ENCODE measurements around the gene DOCK8. TPM values are rescaled to one million over a fixed set of nuclear protein-coding genes. Genes with fewer than 3 reads are reported as not detected.

Gene DOCK8
- total and polyA plus RNA-seq, 2 experiments from 2014 or later: 0.94 to 1.2 TPM

DNA sequence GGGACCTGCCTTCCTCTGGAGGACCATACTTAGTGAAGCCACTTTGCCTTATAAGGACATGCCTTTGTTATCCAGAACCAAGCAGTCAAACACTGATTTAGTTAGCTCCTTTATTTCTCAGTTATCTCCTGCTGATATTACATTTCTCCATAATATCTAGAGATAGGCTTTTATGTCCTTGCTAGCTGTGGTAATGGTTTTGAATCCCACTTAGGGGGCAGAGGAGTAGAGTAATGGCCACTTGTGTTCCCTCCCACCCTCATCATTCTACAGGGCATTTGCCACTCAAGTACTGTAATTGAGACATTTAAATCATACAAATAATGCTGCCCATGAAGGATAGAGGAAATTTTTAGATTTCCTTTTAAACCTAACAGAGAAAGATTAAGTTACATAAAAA is 80.9 kb downstream of the DOCK8 start:
- H3K36me3 Mint-ChIP-seq (ENCODE audit: low read depth): no peaks in the 10 kb centered on the region
- no peaks in the 10 kb centered on the region for H3K79me2 ChIP-seq (replicated peaks; ENCODE audit: insufficient read depth)
- H3K4me3 ChIP-seq: no peak overlapping the region
- no peak overlapping the region for H3K27ac ChIP-seq (ENCODE audit: low read depth)
- H3K4me2 ChIP-seq: no peak overlapping the region
- no peaks in the 10 kb centered on the region for H3F3A ChIP-seq (replicated peaks; ENCODE audit: low read depth)
- H3K36me3 ChIP-seq (ENCODE audit: insufficient read depth): no peaks in the 10 kb centered on the region
- H3K9me3 Mint-ChIP-seq: no peaks in the 10 kb centered on the region; the same call in 2 of the 3 replicates
- H3K27me3 ChIP-seq (ENCODE audit: insufficient read depth): no peaks in the 10 kb centered on the region
- TF ChIP-seq NANOG (IDR thresholded peaks at IDR 0.05; ENCODE audit: borderline replicate concordance) (no peak), JUNB (IDR thresholded peaks at IDR 0.05; ENCODE audit: unreplicated experiment) (no peak), EZH2phosphoT487 (IDR thresholded peaks at IDR 0.05; ENCODE audit: unreplicated experiment) (no peak), CREB1 (CRISPR knock-in tag; IDR thresholded peaks at IDR 0.05; ENCODE audit: low read depth) (no peak), POLR2AphosphoS5 (IDR thresholded peaks at IDR 0.05; ENCODE audit: low read depth) (no peak)
- TF ChIP-seq, protein P1, sequence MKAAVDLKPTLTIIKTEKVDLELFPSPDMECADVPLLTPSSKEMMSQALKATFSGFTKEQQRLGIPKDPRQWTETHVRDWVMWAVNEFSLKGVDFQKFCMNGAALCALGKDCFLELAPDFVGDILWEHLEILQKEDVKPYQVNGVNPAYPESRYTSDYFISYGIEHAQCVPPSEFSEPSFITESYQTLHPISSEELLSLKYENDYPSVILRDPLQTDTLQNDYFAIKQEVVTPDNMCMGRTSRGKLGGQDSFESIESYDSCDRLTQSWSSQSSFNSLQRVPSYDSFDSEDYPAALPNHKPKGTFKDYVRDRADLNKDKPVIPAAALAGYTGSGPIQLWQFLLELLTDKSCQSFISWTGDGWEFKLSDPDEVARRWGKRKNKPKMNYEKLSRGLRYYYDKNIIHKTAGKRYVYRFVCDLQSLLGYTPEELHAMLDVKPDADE (IDR thresholded peaks at IDR 0.05): no peak
- ATAC-seq: no peak
- H2AFZ ChIP-seq: no peak overlapping the region
- no peak for DNase-seq (ENCODE audit: low spot score)
- H3K27me3 Mint-ChIP-seq (ENCODE audit: insufficient read depth, low read depth, poor library complexity): peaks cover 3% of the 10 kb centered on the region
- H3K4me1 ChIP-seq (ENCODE audit: insufficient read depth): no peaks in the 10 kb centered on the region
- no peaks in the 10 kb centered on the region for H3K4me1 Mint-ChIP-seq
- no peaks in the 10 kb centered on the region for H3K9me2 ChIP-seq (ENCODE audit: insufficient read depth)
- no peaks in the 10 kb centered on the region for H4K20me1 ChIP-seq (replicated peaks; ENCODE audit: insufficient read depth)
- no peak overlapping the region for H3K4me3 Mint-ChIP-seq
- H3K27ac Mint-ChIP-seq: no peak overlapping the region

DNA sequence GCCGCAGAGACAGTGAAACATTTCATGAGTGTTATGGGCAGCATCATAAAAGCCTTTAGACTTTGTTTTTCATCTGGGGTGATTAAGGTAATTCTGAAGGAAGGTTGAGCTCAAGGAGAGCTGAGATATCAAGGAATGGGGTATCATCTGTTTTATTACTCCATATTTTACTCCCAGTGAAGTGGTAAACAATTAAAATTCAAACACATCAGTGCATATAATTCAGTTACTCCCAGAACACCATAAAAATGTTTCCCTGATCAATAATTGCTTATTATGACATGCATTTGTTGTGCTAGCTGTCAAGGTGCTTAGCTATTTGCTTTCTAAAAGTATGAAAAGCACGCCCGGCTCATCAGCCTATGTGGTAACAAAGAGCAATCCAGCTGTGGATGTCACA is 81.7 kb downstream of the DOCK8 start:
- no peaks in the 10 kb centered on the region for H3K79me2 ChIP-seq (replicated peaks; ENCODE audit: insufficient read depth)
- H3K27me3 ChIP-seq (ENCODE audit: insufficient read depth): no peaks in the 10 kb centered on the region
- no peak overlapping the region for H3K4me3 ChIP-seq
- no peaks in the 10 kb centered on the region for H3K36me3 ChIP-seq (ENCODE audit: insufficient read depth)
- H3K4me1 ChIP-seq (ENCODE audit: insufficient read depth): no peaks in the 10 kb centered on the region
- DNase-seq (ENCODE audit: low spot score) (no peak), ATAC-seq (no peak)
- Mint-ChIP-seq H3K27me3 (ENCODE audit: insufficient read depth, low read depth, poor library complexity) (peaks cover 3% of the 10 kb centered on the region), H3K27ac (no peak overlapping the region), H3K4me3 (no peak overlapping the region), H3K4me1 (no peaks in the 10 kb centered on the region), H3K36me3 (ENCODE audit: low read depth) (no peaks in the 10 kb centered on the region), H3K9me3 (no peaks in the 10 kb centered on the region; the same call in 2 of the 3 replicates)
- no peak overlapping the region; the same call in 1 of the 2 replicates for H2AFZ ChIP-seq
- no peaks in the 10 kb centered on the region for H3K9me2 ChIP-seq (ENCODE audit: insufficient read depth)
- H3F3A ChIP-seq (replicated peaks; ENCODE audit: low read depth): no peaks in the 10 kb centered on the region
- H4K20me1 ChIP-seq (replicated peaks; ENCODE audit: insufficient read depth): no peaks in the 10 kb centered on the region
- no peak overlapping the region for H3K4me2 ChIP-seq
- no peak overlapping the region for H3K27ac ChIP-seq (ENCODE audit: low read depth)
- TF ChIP-seq, protein P1 (IDR thresholded peaks at IDR 0.05): no peak
- TF ChIP-seq, protein P2, sequence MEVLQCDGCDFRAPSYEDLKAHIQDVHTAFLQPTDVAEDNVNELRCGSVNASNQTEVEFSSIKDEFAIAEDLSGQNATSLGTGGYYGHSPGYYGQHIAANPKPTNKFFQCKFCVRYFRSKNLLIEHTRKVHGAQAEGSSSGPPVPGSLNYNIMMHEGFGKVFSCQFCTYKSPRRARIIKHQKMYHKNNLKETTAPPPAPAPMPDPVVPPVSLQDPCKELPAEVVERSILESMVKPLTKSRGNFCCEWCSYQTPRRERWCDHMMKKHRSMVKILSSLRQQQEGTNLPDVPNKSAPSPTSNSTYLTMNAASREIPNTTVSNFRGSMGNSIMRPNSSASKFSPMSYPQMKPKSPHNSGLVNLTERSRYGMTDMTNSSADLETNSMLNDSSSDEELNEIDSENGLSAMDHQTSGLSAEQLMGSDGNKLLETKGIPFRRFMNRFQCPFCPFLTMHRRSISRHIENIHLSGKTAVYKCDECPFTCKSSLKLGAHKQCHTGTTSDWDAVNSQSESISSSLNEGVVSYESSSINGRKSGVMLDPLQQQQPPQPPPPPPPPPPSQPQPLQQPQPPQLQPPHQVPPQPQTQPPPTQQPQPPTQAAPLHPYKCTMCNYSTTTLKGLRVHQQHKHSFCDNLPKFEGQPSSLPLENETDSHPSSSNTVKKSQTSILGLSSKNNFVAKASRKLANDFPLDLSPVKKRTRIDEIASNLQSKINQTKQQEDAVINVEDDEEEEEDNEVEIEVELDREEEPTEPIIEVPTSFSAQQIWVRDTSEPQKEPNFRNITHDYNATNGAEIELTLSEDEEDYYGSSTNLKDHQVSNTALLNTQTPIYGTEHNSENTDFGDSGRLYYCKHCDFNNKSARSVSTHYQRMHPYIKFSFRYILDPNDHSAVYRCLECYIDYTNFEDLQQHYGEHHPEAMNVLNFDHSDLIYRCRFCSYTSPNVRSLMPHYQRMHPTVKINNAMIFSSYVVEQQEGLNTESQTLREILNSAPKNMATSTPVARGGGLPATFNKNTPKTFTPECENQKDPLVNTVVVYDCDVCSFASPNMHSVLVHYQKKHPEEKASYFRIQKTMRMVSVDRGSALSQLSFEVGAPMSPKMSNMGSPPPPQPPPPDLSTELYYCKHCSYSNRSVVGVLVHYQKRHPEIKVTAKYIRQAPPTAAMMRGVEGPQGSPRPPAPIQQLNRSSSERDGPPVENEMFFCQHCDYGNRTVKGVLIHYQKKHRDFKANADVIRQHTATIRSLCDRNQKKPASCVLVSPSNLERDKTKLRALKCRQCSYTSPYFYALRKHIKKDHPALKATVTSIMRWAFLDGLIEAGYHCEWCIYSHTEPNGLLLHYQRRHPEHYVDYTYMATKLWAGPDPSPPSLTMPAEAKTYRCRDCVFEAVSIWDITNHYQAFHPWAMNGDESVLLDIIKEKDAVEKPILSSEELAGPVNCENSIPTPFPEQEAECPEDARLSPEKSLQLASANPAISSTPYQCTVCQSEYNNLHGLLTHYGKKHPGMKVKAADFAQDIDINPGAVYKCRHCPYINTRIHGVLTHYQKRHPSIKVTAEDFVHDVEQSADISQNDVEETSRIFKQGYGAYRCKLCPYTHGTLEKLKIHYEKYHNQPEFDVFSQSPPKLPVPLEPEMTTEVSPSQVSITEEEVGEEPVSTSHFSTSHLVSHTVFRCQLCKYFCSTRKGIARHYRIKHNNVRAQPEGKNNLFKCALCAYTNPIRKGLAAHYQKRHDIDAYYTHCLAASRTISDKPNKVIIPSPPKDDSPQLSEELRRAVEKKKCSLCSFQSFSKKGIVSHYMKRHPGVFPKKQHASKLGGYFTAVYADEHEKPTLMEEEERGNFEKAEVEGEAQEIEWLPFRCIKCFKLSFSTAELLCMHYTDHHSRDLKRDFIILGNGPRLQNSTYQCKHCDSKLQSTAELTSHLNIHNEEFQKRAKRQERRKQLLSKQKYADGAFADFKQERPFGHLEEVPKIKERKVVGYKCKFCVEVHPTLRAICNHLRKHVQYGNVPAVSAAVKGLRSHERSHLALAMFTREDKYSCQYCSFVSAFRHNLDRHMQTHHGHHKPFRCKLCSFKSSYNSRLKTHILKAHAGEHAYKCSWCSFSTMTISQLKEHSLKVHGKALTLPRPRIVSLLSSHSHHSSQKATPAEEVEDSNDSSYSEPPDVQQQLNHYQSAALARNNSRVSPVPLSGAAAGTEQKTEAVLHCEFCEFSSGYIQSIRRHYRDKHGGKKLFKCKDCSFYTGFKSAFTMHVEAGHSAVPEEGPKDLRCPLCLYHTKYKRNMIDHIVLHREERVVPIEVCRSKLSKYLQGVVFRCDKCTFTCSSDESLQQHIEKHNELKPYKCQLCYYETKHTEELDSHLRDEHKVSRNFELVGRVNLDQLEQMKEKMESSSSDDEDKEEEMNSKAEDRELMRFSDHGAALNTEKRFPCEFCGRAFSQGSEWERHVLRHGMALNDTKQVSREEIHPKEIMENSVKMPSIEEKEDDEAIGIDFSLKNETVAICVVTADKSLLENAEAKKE (CRISPR knock-in tag; IDR thresholded peaks at IDR 0.05): no peak
- TF ChIP-seq EZH2phosphoT487 (IDR thresholded peaks at IDR 0.05; ENCODE audit: unreplicated experiment) (no peak), JUNB (IDR thresholded peaks at IDR 0.05; ENCODE audit: unreplicated experiment) (no peak), REST (IDR thresholded peaks at IDR 0.05; ENCODE audit: unreplicated experiment) (no peak), ZNF331 (CRISPR knock-in tag; IDR thresholded peaks at IDR 0.05; ENCODE audit: low read depth) (no peak), EZH2 (IDR thresholded peaks at IDR 0.05; ENCODE audit: low read depth, unreplicated experiment) (no peak), CREB1 (CRISPR knock-in tag; IDR thresholded peaks at IDR 0.05; ENCODE audit: low read depth) (no peak)

Data from GM23338 (cell line).